RWPE2 (cell line): ENCODE measurements around the gene SMAD9.

Experiments used
- ATAC-seq: fragments of 200-7000 bp; cut with Tn5 transposase; 3 replicates; pipeline ENCODE4 v1.9.1; 2021; ENCODE audit warnings: low read depth
- DNase-seq: peaks from one replicate; pipeline ENCODE4 v3.0.0-alpha.2; 2020; ENCODE audit warnings: low spot score
- H3K27ac ChIP-seq: fragments of 450-650 bp; 2 replicates; pipeline ENCODE4 v1.5.1; 2017; ENCODE audit warnings: mild to moderate bottlenecking; ENCODE audit not compliant: poor library complexity, severe bottlenecking
- H3K27me3 ChIP-seq: fragments of 250-450 bp; sonication (Bioruptor Pico); 2 replicates; pipeline ENCODE4 v1.5.1; 2021; ENCODE audit warnings: mild to moderate bottlenecking, moderate library complexity; ENCODE audit not compliant: insufficient read depth, poor library complexity, severe bottlenecking
- H3K36me3 ChIP-seq: fragments of 250-450 bp; sonication (Bioruptor Pico); 2 replicates; pipeline ENCODE4 v1.5.1; 2020; ENCODE audit warnings: low read depth, mild to moderate bottlenecking, moderate library complexity
- H3K4me1 ChIP-seq: fragments of 250-450 bp; sonication (Bioruptor Pico); 2 replicates; pipeline ENCODE4 v1.5.1; 2021; ENCODE audit warnings: mild to moderate bottlenecking, moderate library complexity; ENCODE audit not compliant: insufficient read depth, poor library complexity, severe bottlenecking
- H3K4me3 ChIP-seq: fragments of 250-450 bp; sonication (Bioruptor Pico); 2 replicates; pipeline ENCODE4 v1.5.1; 2021; ENCODE audit warnings: mild to moderate bottlenecking, moderate library complexity; ENCODE audit not compliant: severe bottlenecking
- H3K9me3 ChIP-seq: fragments of 250-450 bp; sonication (Bioruptor Pico); 2 replicates; pipeline ENCODE4 v1.5.1; 2021; ENCODE audit warnings: mild to moderate bottlenecking, moderate library complexity; ENCODE audit not compliant: severe bottlenecking
- TF ChIP-seq, protein P1 (sequence below): fragments of 450-650 bp; IDR thresholded peaks from one replicate; pipeline ENCODE4 v1.5.1; 2017; ENCODE audit warnings: mild to moderate bottlenecking, moderate library complexity; ENCODE audit not compliant: poor library complexity, severe bottlenecking

SMAD9 gene

DNA sequence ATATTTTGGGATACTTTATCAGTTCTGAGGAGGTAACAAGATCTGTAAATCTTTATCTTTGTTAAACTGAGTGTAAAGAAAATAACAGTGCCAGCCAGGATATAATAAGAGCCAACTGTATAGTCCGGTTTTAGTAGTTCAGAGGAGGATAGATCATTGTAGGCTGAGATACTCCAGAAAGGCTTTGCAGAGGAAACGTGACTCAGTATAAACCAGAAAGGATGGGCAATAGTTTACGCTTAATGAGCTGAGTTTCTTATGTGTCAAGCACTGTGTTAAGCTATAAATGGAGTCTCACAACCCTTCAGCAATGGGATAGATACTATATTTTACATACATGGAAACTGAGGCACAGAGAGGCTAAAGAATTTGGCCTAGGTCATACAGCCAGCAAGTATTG is 97.3 kb downstream of the SMAD9 start:
- Histone ChIP-seq H3K9me3 (no peaks in the 10 kb centered on the region), H3K27me3 (no peaks in the 10 kb centered on the region), H3K27ac (no peak overlapping the region), H3K4me3 (no peak overlapping the region), H3K4me1 (peaks cover 5% of the 10 kb centered on the region), H3K36me3 (peaks cover 33% of the 10 kb centered on the region)
- no peak for DNase-seq
- TF ChIP-seq, protein P1, sequence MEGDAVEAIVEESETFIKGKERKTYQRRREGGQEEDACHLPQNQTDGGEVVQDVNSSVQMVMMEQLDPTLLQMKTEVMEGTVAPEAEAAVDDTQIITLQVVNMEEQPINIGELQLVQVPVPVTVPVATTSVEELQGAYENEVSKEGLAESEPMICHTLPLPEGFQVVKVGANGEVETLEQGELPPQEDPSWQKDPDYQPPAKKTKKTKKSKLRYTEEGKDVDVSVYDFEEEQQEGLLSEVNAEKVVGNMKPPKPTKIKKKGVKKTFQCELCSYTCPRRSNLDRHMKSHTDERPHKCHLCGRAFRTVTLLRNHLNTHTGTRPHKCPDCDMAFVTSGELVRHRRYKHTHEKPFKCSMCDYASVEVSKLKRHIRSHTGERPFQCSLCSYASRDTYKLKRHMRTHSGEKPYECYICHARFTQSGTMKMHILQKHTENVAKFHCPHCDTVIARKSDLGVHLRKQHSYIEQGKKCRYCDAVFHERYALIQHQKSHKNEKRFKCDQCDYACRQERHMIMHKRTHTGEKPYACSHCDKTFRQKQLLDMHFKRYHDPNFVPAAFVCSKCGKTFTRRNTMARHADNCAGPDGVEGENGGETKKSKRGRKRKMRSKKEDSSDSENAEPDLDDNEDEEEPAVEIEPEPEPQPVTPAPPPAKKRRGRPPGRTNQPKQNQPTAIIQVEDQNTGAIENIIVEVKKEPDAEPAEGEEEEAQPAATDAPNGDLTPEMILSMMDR = no peak
- ATAC-seq = no peak

DNA sequence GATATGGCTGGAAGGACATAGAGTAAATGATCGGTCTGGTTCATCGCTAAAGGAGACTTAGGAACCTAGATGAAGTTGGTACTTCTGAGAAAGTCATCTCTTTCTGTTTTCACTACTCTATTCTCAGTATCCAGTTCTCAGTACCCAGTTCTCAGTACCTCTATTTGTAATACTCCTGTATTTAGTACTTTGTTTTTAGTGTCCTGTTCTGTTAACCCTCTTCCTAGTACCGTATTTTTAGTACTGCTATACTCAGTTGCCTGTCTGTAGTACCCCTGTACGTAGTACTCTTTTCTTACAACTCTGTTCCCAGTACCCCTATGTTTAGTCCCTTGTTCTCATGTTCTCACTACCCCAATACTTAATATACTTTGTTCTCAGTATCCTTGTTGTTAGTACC is 99.8 kb downstream of the SMAD9 start:
- Histone ChIP-seq H3K27me3 (no peaks in the 10 kb centered on the region), H3K4me3 (peak overlapping the region; percentile 85), H3K36me3 (peaks cover 14% of the 10 kb centered on the region), H3K4me1 (peaks cover 5% of the 10 kb centered on the region), H3K27ac (no peak overlapping the region), H3K9me3 (no peaks in the 10 kb centered on the region)
- TF ChIP-seq, protein P1 = no peak
- ATAC-seq (no peak), DNase-seq (no peak)

DNA sequence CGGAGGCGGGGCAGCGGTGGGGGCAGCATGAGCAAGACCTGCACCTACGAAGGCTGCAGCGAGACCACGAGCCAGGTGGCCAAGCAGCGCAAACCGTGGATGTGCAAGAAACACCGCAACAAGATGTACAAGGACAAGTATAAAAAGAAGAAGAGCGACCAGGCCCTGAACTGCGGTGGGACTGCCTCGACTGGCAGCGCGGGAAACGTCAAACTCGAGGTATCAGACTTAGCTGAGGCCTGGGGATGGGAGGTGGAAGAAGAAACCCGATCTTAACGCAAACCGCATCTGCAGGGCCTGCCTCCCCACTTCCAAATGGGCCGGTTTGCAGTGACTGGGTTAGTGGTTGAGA is 100.3 kb downstream of the SMAD9 start:
- peaks cover 9% of the 10 kb centered on the region; the same call in 1 of the 2 replicates for H3K36me3 ChIP-seq
- H3K27ac ChIP-seq = no peak overlapping the region
- DNase-seq (no peak), ATAC-seq (peak; percentile 35)
- H3K27me3 ChIP-seq = no peaks in the 10 kb centered on the region
- TF ChIP-seq, protein P1 = no peak
- peaks cover 5% of the 10 kb centered on the region for H3K4me1 ChIP-seq
- H3K9me3 ChIP-seq = no peaks in the 10 kb centered on the region
- H3K4me3 ChIP-seq = peak overlapping the region; percentile 85

DNA sequence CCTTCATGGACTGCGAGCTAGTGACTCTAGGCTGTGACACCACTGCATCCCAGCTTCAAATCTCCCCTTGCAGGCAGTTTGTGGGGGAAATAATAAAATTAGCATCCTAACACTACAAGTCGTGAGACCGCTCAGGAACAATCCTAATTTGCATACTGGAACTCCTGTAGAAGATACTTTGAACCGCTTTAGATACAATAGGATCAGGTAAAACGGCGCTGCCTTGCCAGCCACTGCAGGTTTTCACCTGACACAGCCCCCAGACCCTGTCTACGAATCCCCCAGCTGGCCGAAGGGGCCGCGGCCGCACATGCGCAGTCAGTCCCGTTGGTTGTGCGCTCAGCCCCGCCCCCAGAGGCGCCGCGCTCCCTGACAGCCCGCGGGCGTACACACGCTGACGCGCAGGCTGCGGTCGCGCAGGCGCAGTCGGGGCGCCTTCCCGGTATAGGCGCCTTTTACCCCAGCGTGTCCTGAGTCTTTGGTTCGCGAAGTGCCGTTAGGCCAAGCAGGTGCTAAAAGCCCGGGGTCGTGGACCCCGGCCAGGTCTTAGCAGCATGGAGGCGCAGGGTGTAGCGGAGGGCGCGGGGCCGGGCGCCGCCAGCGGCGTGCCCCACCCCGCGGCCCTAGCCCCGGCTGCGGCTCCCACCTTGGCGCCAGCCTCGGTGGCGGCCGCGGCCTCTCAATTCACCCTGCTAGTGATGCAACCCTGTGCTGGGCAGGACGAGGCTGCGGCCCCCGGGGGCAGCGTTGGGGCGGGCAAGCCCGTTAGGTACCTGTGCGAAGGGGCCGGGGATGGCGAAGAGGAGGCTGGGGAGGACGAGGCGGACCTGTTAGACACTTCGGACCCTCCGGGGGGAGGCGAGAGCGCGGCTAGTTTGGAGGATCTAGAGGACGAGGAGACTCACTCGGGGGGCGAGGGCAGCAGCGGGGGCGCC is 101.0 kb downstream of the SMAD9 start, which contains the start of gene RFXAP:
TSS of gene RFXAP (plus strand) at position 419 of the 935 bp plus-strand sequence. CDS start at position 555, 136 bp downstream.
- no peaks in the 10 kb centered on the region for H3K27me3 ChIP-seq
- no peak within 1 kb of the TSS for H3K27ac ChIP-seq
- H3K4me3 ChIP-seq = peak within 1 kb of the TSS; percentile 85
- peak; percentile 86 for ATAC-seq
- H3K36me3 ChIP-seq = peaks cover 9% of the 10 kb centered on the region; the same call in 1 of the 2 replicates
- H3K4me1 ChIP-seq = peaks cover 5% of the 10 kb centered on the region
- H3K9me3 ChIP-seq = no peaks in the 10 kb centered on the region
- peak; percentile 77 for DNase-seq
- TF ChIP-seq, protein P1 = no peak
